Chondrocyte (in vitro differentiated cells): ENCODE data around the gene DPP3. TPM values are rescaled to one million over a fixed set of nuclear protein-coding genes. Genes with fewer than 3 reads are reported as not detected.

Source experiments
- DNase-seq: peaks from one replicate; pipeline ENCODE4 v3.0.0; 2021; ENCODE audit warnings: mixed read lengths, low spot score
- H3K27ac Mint-ChIP-seq: one replicate; pipeline ENCODE4 v1.8.0; 2021; ENCODE audit warnings: mild to moderate bottlenecking, moderate library complexity, mixed read lengths; ENCODE audit not compliant: unreplicated experiment
- H3K27me3 Mint-ChIP-seq: 2 replicates; pipeline ENCODE4 v1.8.0; 2021; ENCODE audit warnings: low read depth, mixed read lengths
- H3K36me3 Mint-ChIP-seq: 2 replicates; pipeline ENCODE4 v1.8.0; 2021; ENCODE audit warnings: low read depth, mixed read lengths
- H3K4me1 Mint-ChIP-seq: 2 replicates; pipeline ENCODE4 v1.8.0; 2021; ENCODE audit warnings: low read depth, mild to moderate bottlenecking, mixed read lengths
- H3K4me3 Mint-ChIP-seq: one replicate; pipeline ENCODE4 v1.8.0; 2021; ENCODE audit warnings: mild to moderate bottlenecking, moderate library complexity, mixed read lengths; ENCODE audit not compliant: unreplicated experiment
- H3K9me3 Mint-ChIP-seq: 2 replicates; pipeline ENCODE4 v1.8.0; 2021; ENCODE audit warnings: low read depth, mixed read lengths
- CTCF ChIP-seq: fragments of 200-600 bp; sonication (generic); IDR thresholded peaks from 2 replicates; pipeline ENCODE4 v1.5.0; 2021; ENCODE audit warnings: antibody characterized with exemption, mild to moderate bottlenecking, moderate library complexity
- total RNA-seq: library from RNA; stranded (reverse); gene quantifications from 3 replicates; pipeline ENCODE4 v1.2.1, GENCODE V29; 2021

Gene DPP3
- total RNA-seq, 1 donor from 2014 or later = 44.4 TPM

GRCh38 chr11:66468691-66469090 lies 11.5 kb upstream of the DPP3 start:
- no peaks in the 10 kb centered on the region for H3K9me3 Mint-ChIP-seq
- no peaks in the 10 kb centered on the region for H3K27me3 Mint-ChIP-seq
- no peak for TF ChIP-seq CTCF
- H3K4me3 Mint-ChIP-seq = no peak overlapping the region
- H3K36me3 Mint-ChIP-seq = peaks cover 3% of the 10 kb centered on the region
- H3K27ac Mint-ChIP-seq = no peak overlapping the region
- H3K4me1 Mint-ChIP-seq = peaks cover 14% of the 10 kb centered on the region
- DNase-seq = no peak

DNA sequence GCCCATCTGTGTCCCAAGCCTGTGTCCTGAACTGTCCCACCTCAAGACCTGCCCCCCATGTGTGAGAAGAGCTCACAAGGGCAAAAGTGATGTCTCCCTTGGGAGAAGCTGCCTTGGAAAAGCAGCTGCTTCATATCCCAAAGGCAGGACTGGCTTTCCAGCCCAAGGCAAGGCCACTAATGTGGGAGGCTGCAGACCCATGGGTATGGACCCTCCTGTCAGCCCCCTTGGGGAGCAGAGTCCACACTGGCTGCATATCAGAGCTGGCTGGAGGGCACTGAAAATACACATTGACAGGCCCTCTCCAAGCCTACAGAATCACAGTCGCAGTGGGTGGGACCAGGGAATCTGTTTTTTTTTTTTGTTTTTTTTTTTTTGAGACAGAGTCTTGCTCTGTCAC lies 10.8 kb upstream of the DPP3 start:
- Mint-ChIP-seq H3K27me3 (no peaks in the 10 kb centered on the region), H3K4me1 (peaks cover 14% of the 10 kb centered on the region), H3K9me3 (no peaks in the 10 kb centered on the region), H3K4me3 (no peak overlapping the region), H3K27ac (no peak overlapping the region), H3K36me3 (peaks cover 3% of the 10 kb centered on the region)
- TF ChIP-seq CTCF = no peak
- DNase-seq = no peak

DNA sequence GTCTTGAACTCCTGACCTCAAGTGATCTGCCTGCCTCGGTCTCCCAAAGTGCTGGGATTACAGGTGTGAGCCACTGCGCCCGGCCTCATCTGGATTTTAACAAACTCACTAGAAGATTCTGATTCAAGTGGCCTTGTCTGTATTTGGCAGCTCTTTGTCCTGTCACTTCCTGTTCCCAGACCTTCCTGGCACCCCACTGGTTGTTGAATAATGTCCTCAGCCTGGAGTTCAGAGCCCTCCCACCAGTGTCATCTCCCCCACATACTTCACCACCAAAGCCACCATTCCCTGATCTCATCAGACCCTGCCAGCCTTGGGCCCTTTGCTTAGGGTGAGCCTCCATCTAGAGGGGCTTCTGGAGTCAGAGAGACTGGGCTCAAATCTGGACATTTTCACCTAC lies 10.2 kb upstream of the DPP3 start:
- no peaks in the 10 kb centered on the region for H3K9me3 Mint-ChIP-seq
- H3K4me1 Mint-ChIP-seq = peaks cover 14% of the 10 kb centered on the region
- no peak overlapping the region for H3K27ac Mint-ChIP-seq
- no peak for TF ChIP-seq CTCF
- no peak for DNase-seq
- no peaks in the 10 kb centered on the region for H3K27me3 Mint-ChIP-seq
- H3K36me3 Mint-ChIP-seq = peaks cover 3% of the 10 kb centered on the region
- H3K4me3 Mint-ChIP-seq = no peak overlapping the region

- Mint-ChIP-seq H3K27ac (no peak overlapping the region), H3K27me3 (no peaks in the 10 kb centered on the region), H3K9me3 (no peaks in the 10 kb centered on the region), H3K4me1 (peaks cover 11% of the 10 kb centered on the region), H3K4me3 (no peak overlapping the region), H3K36me3 (peaks cover 3% of the 10 kb centered on the region)
- DNase-seq = no peak
- no peak for TF ChIP-seq CTCF
These were observed 9.1 kb upstream of the DPP3 start for GRCh38 chr11:66471142-66471541.

DNA sequence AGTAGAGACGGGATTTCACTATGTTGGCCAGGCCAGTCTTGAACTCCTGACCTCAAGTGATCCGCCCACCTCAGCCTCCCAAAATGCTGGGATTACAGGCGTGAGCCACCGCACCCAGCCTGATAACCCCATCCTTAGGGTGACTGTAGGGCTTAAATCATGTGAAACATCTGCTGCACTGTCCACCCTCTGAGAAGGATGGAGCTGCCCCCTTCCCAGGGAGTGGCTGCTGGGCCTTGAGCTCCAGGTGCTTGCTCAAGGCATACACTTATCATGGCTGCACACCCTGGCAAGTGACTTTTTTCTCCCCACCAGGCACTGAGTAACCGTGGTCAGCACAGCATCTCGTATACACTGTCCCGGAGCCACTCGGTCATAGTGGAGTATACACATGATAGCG lies 8.2 kb upstream of the DPP3 start:
- Mint-ChIP-seq H3K9me3 (no peaks in the 10 kb centered on the region), H3K36me3 (peaks cover 3% of the 10 kb centered on the region), H3K4me3 (no peak overlapping the region), H3K4me1 (peaks cover 7% of the 10 kb centered on the region), H3K27ac (no peak overlapping the region), H3K27me3 (no peaks in the 10 kb centered on the region)
- DNase-seq = no peak
- no peak for TF ChIP-seq CTCF
